ENCODE measurements around the gene HRAS.
"Not testable (repeated sequence)": the region's sequence is repeated elsewhere in the genome, so short reads cannot be mapped to it uniquely, and the experiment has no call there.

The HRAS gene

GRCh38 chr11:535519-536454, at the start of gene HRAS:
TSS of gene HRAS (minus strand) at chr11:535576.
- FAIRE-seq: no peak

- FAIRE-seq: no peak
These were observed 48.9 kb upstream of the HRAS start for GRCh38 chr11:584287-584686.

GRCh38 chr11:581752-582151, 46.4 kb upstream of the HRAS start:
- no peak for FAIRE-seq

GRCh38 chr11:581342-581741, 46.0 kb upstream of the HRAS start:
- FAIRE-seq: no peak

- no peak for FAIRE-seq
These were observed 44.6 kb upstream of the HRAS start for GRCh38 chr11:579830-580601.

- no peak for FAIRE-seq
These were observed 43.1 kb upstream of the HRAS start for GRCh38 chr11:578276-579035.

- no peak for FAIRE-seq
These were observed 42.2 kb upstream of the HRAS start for GRCh38 chr11:577611-577894.

- no peak for FAIRE-seq
These were observed 41.6 kb upstream of the HRAS start for GRCh38 chr11:576811-577610.

GRCh38 chr11:575996-576768, 40.8 kb upstream of the HRAS start, which contains the start of gene PHRF1:
TSS of gene PHRF1 (plus strand) at chr11:576470. CDS start at chr11:581513, 5,043 bp downstream.
- no peak for FAIRE-seq

GRCh38 chr11:575313-575995, 40.1 kb upstream of the HRAS start:
- FAIRE-seq: no peak

- FAIRE-seq: no peak
These were observed 39.4 kb upstream of the HRAS start for GRCh38 chr11:574632-575312.

GRCh38 chr11:574031-574570, 38.7 kb upstream of the HRAS start:
- not testable (repeated sequence) for FAIRE-seq

- FAIRE-seq: no peak
These were observed 37.9 kb upstream of the HRAS start for GRCh38 chr11:573146-573759.

- FAIRE-seq: no peak
These were observed 36.4 kb upstream of the HRAS start for GRCh38 chr11:571802-572185.

- no peak for FAIRE-seq
These were observed 33.9 kb upstream of the HRAS start for GRCh38 chr11:569158-569885.

- no peak for FAIRE-seq
These were observed 33.2 kb upstream of the HRAS start for GRCh38 chr11:568306-569157.

GRCh38 chr11:567629-568292, 32.4 kb upstream of the HRAS start:
- no peak for FAIRE-seq

Data from TTC549 (cell line).